H9 (cell line): ENCODE measurements around the gene FRY. TPM values are rescaled to one million over a fixed set of nuclear protein-coding genes. Genes with fewer than 3 reads are reported as not detected.
A peak's percentile ranks its signal among the peaks of the same experiment; 100 is the strongest.

ENCODE experiments used
- DNase-seq: peaks from one replicate; pipeline ENCODE4 v3.0.0-alpha.2; 2017
- H2AFZ ChIP-seq: one replicate; pipeline ENCODE4 v1.6.1; 2013; ENCODE audit warnings: mild to moderate bottlenecking, low read length, control low read depth, moderate library complexity
- H2AK5ac ChIP-seq: 2 replicates; pipeline ENCODE4 v1.6.1; 2013; ENCODE audit warnings: low read length, control low read depth, mixed read lengths; ENCODE audit not compliant: insufficient read length
- H2BK120ac ChIP-seq: one replicate; pipeline ENCODE4 v1.6.1; 2013; ENCODE audit warnings: low read depth, mild to moderate bottlenecking, low read length, control low read depth, inconsistent platforms; ENCODE audit not compliant: poor library complexity, severe bottlenecking
- H2BK12ac ChIP-seq: 2 replicates; pipeline ENCODE4 v1.6.1; 2013; ENCODE audit warnings: low read length, control low read depth, mixed read lengths, low read depth; ENCODE audit not compliant: insufficient read length
- H2BK15ac ChIP-seq: 2 replicates; pipeline ENCODE4 v1.6.1; 2013; ENCODE audit warnings: low read depth, low read length, control low read depth
- H2BK20ac ChIP-seq: one replicate; pipeline ENCODE4 v1.6.1; 2013; ENCODE audit warnings: low read depth, mild to moderate bottlenecking, low read length, control low read depth, inconsistent platforms; ENCODE audit not compliant: poor library complexity, severe bottlenecking
- H2BK5ac ChIP-seq: 2 replicates; pipeline ENCODE4 v1.6.1; 2013; ENCODE audit warnings: low read length, control low read depth, mixed read lengths; ENCODE audit not compliant: insufficient read length
- H3K14ac ChIP-seq: 2 replicates; pipeline ENCODE4 v1.6.1; 2013; ENCODE audit warnings: low read length, control low read depth; ENCODE audit not compliant: insufficient read depth
- H3K18ac ChIP-seq: 2 replicates; pipeline ENCODE4 v1.6.1; 2013; ENCODE audit warnings: low read depth, mild to moderate bottlenecking, mixed read lengths, low read length, control low read depth; ENCODE audit not compliant: insufficient read length
- H3K23ac ChIP-seq: 2 replicates; pipeline ENCODE4 v1.6.1; 2013; ENCODE audit warnings: low read length, control low read depth, mixed read lengths, low read depth; ENCODE audit not compliant: insufficient read length
- H3K23me2 ChIP-seq: 2 replicates; pipeline ENCODE4 v1.6.1; 2013; ENCODE audit warnings: low read depth, mild to moderate bottlenecking, mixed read lengths, low read length, control low read depth; ENCODE audit not compliant: insufficient read length, poor library complexity, severe bottlenecking
- H3K27ac ChIP-seq: 2 replicates; pipeline ENCODE4 v1.5.1; 2013; ENCODE audit warnings: low read length, control low read depth, mixed read lengths, low read depth; ENCODE audit not compliant: insufficient read length
- H3K27me3 ChIP-seq: 2 replicates; pipeline ENCODE4 v1.6.1; 2013; ENCODE audit warnings: low read length, control low read depth, inconsistent platforms; ENCODE audit not compliant: insufficient read depth
- H3K4ac ChIP-seq: 2 replicates; pipeline ENCODE4 v1.6.1; 2013; ENCODE audit warnings: low read depth, mild to moderate bottlenecking, control low read depth, inconsistent platforms, low read length, moderate library complexity
- H3K4me1 ChIP-seq: 2 replicates; pipeline ENCODE4 v1.6.1; 2013; ENCODE audit warnings: low read length, control low read depth, inconsistent platforms; ENCODE audit not compliant: insufficient read depth
- H3K4me2 ChIP-seq: 2 replicates; pipeline ENCODE4 v1.6.1; 2013; ENCODE audit warnings: low read length, control low read depth, mixed read lengths; ENCODE audit not compliant: insufficient read length, insufficient read depth
- H3K56ac ChIP-seq: 2 replicates; pipeline ENCODE4 v1.6.1; 2013; ENCODE audit warnings: low read depth, mild to moderate bottlenecking, mixed read lengths, low read length, control low read depth; ENCODE audit not compliant: insufficient read length
- H3K79me1 ChIP-seq: 2 replicates; pipeline ENCODE4 v1.6.1; 2013; ENCODE audit warnings: low read depth, mild to moderate bottlenecking, moderate library complexity, low read length, control low read depth, inconsistent platforms; ENCODE audit not compliant: insufficient read depth, poor library complexity, severe bottlenecking
- H3K79me2 ChIP-seq: 2 replicates; pipeline ENCODE4 v1.6.1; 2013; ENCODE audit warnings: low read length, control low read depth, inconsistent platforms; ENCODE audit not compliant: insufficient read depth
- H3K9ac ChIP-seq: 2 replicates; pipeline ENCODE4 v1.6.1; 2013; ENCODE audit warnings: low read length, control low read depth, mixed read lengths; ENCODE audit not compliant: insufficient read length; ENCODE audit errors: extremely low read depth
- H3K9me3 ChIP-seq: one replicate; pipeline ENCODE4 v1.6.1; 2013; ENCODE audit warnings: low read depth, low read length, inconsistent platforms; ENCODE audit not compliant: control insufficient read depth
- H3T11ph ChIP-seq: one replicate; pipeline ENCODE4 v1.6.1; 2013; ENCODE audit warnings: mild to moderate bottlenecking, low read length, control low read depth, inconsistent platforms
- H4K20me1 ChIP-seq: one replicate; pipeline ENCODE4 v1.6.1; 2013; ENCODE audit not compliant: control insufficient read depth, insufficient read length, insufficient read depth
- H4K5ac ChIP-seq: 2 replicates; pipeline ENCODE4 v1.6.1; 2013; ENCODE audit warnings: low read depth, mild to moderate bottlenecking, mixed read lengths, low read length, control low read depth; ENCODE audit not compliant: insufficient read length
- H4K8ac ChIP-seq: replicated peaks from 2 replicates; pipeline ENCODE4 v1.6.1; 2013; ENCODE audit warnings: low read length, control low read depth, mixed read lengths, low read depth; ENCODE audit not compliant: insufficient read length
- H4K91ac ChIP-seq: 2 replicates; pipeline ENCODE4 v1.6.1; 2013; ENCODE audit warnings: low read depth, mild to moderate bottlenecking, moderate library complexity, mixed read lengths, low read length, control low read depth; ENCODE audit not compliant: insufficient read length
- H3K27ac Mint-ChIP-seq, 3 experiments: 2 replicates in 2 of 3; 3 replicates in 1 of 3; pipeline ENCODE4 v1.8.0; 2020 to 2021; ENCODE audit warnings: mixed read lengths in 3 of 3, mild to moderate bottlenecking in 1 of 3, moderate library complexity in 1 of 3
- H3K27me3 Mint-ChIP-seq: 2 replicates; pipeline ENCODE4 v1.8.0; 2021; ENCODE audit warnings: low read depth, mild to moderate bottlenecking, moderate library complexity, mixed read lengths
- H3K36me3 Mint-ChIP-seq, 3 experiments: 2 replicates in 2 of 3; 3 replicates in 1 of 3; pipeline ENCODE4 v1.8.0; 2020 to 2021; ENCODE audit warnings: low read depth in 3 of 3, mixed read lengths in 3 of 3; ENCODE audit not compliant: insufficient read depth in 1 of 3
- H3K4me1 Mint-ChIP-seq, 2 experiments: 2 replicates each; pipeline ENCODE4 v1.8.0; 2020; ENCODE audit warnings: mixed read lengths in 2 of 2
- H3K4me3 Mint-ChIP-seq, 2 experiments: 2 replicates in 1 of 2; 3 replicates in 1 of 2; pipeline ENCODE4 v1.8.0; 2020 to 2021; ENCODE audit warnings: mild to moderate bottlenecking in 2 of 2, mixed read lengths in 2 of 2, moderate library complexity in 1 of 2
- H3K9me3 Mint-ChIP-seq, 2 experiments: 2 replicates in 1 of 2; 3 replicates in 1 of 2; pipeline ENCODE4 v1.8.0; 2020; ENCODE audit warnings: mild to moderate bottlenecking in 2 of 2, mixed read lengths in 2 of 2, moderate library complexity in 1 of 2
- WGBS: extraction: QIAGEN DNeasy Blood & Tissue Kit; methylation state at CpG from one replicate; pipeline ENCODE4 v1.1.7; 2013; ENCODE audit warnings: missing lambda C conversion rate, low lambda C conversion rate, mixed read lengths; ENCODE audit not compliant: insufficient read length; ENCODE audit errors: extremely low coverage; 5-methylcytosine and 5-hydroxymethylcytosine counted together
- total RNA-seq: library from RNA; stranded (reverse); gene quantifications from 2 replicates; pipeline ENCODE4 v1.2.1, GENCODE V29; 2021
- TF ChIP-seq, protein P1 (sequence below): fragments of 200-600 bp; sonication (generic); conservative IDR thresholded peaks from 3 replicates; pipeline ENCODE4 v1.8.0; 2021; ENCODE audit warnings: antibody characterized with exemption, mild to moderate bottlenecking

Gene FRY
- total RNA-seq, 1 experiment from 2014 or later, result 5.2 TPM

DNA sequence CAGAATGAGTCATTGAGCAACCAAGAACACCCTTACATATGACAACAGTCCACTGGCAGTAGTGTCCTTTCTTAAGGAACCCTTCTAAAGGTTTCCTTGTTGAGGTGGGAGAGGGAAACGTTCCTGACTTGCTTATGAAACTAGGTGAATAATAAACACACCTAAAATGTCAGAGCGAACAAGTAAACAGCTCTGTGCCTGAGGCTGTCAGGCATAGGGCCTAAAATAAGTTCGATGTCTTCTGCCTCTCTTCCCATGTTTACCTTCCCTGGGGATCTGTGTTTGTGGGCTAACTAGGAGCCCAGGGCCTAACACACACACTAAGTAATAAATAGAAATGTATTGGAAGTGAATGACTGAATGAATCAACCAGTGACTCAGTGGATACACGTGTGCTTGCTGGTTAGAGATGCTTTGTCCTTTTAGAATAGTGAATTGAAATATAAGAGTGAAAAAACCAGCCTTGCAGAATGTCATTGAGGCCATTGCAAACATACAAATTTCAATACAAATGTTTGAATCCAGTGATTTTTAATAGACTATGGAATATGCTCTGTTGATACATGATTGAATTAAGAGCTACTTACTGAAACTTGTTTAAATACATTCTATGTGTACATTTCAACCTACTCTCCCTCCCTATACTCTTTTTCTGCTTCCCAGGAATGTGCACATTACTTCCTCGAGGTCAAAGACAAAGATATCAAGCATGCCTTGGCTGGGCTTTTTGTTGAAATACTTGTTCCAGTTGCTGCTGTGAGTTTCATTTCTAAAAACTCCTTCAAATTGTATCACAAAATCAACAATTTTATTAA, 102.9 kb downstream of the FRY start:
- H4K20me1 ChIP-seq, result no peaks in the 10 kb centered on the region
- no peak overlapping the region for H3K27ac ChIP-seq
- H4K91ac ChIP-seq, result no peak overlapping the region
- H2BK15ac ChIP-seq, result no peak overlapping the region
- WGBS, result no CpG with 5 or more reads among the region's 5 CpGs
- no peaks in the 10 kb centered on the region for H3K9me3 ChIP-seq
- DNase-seq, result no peak
- no peak overlapping the region for H3K4ac ChIP-seq
- Mint-ChIP-seq H3K4me3 (no peak overlapping the region), H3K36me3 (no peaks in the 10 kb centered on the region), H3K9me3 (no peaks in the 10 kb centered on the region), H3K27ac (peak overlapping the region in 1 of 3 experiments; percentile 5; a peak in 1 of 7 replicates), H3K27me3 (no peaks in the 10 kb centered on the region), H3K4me1 (no peaks in the 10 kb centered on the region)
- no peaks in the 10 kb centered on the region for H3K23me2 ChIP-seq
- H3K14ac ChIP-seq, result no peak overlapping the region
- no peak overlapping the region for H3K9ac ChIP-seq
- no peaks in the 10 kb centered on the region for H3K27me3 ChIP-seq
- H4K8ac ChIP-seq, result no peak overlapping the region
- H2BK12ac ChIP-seq, result no peak overlapping the region
- H3K79me2 ChIP-seq, result no peaks in the 10 kb centered on the region
- H2BK120ac ChIP-seq, result no peak overlapping the region
- H2AK5ac ChIP-seq, result no peak overlapping the region
- H4K5ac ChIP-seq, result no peak overlapping the region
- H3K4me1 ChIP-seq, result no peaks in the 10 kb centered on the region
- H3K23ac ChIP-seq, result no peak overlapping the region
- H2AFZ ChIP-seq, result no peak overlapping the region
- no peak overlapping the region for H2BK20ac ChIP-seq
- no peak overlapping the region for H3K56ac ChIP-seq
- H3K79me1 ChIP-seq, result no peaks in the 10 kb centered on the region
- H3K4me2 ChIP-seq, result no peak overlapping the region
- TF ChIP-seq, protein P1, sequence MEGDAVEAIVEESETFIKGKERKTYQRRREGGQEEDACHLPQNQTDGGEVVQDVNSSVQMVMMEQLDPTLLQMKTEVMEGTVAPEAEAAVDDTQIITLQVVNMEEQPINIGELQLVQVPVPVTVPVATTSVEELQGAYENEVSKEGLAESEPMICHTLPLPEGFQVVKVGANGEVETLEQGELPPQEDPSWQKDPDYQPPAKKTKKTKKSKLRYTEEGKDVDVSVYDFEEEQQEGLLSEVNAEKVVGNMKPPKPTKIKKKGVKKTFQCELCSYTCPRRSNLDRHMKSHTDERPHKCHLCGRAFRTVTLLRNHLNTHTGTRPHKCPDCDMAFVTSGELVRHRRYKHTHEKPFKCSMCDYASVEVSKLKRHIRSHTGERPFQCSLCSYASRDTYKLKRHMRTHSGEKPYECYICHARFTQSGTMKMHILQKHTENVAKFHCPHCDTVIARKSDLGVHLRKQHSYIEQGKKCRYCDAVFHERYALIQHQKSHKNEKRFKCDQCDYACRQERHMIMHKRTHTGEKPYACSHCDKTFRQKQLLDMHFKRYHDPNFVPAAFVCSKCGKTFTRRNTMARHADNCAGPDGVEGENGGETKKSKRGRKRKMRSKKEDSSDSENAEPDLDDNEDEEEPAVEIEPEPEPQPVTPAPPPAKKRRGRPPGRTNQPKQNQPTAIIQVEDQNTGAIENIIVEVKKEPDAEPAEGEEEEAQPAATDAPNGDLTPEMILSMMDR, result no peak
- no peak overlapping the region for H2BK5ac ChIP-seq
- H3T11ph ChIP-seq, result no peak overlapping the region
- no peak overlapping the region for H3K18ac ChIP-seq
